Measurements from ENCODE around the gene TTLL1.
"Not testable (repeated sequence)": the region's sequence is repeated elsewhere in the genome, so short reads cannot be mapped to it uniquely, and the experiment has no call there.

TTLL1 gene

DNA sequence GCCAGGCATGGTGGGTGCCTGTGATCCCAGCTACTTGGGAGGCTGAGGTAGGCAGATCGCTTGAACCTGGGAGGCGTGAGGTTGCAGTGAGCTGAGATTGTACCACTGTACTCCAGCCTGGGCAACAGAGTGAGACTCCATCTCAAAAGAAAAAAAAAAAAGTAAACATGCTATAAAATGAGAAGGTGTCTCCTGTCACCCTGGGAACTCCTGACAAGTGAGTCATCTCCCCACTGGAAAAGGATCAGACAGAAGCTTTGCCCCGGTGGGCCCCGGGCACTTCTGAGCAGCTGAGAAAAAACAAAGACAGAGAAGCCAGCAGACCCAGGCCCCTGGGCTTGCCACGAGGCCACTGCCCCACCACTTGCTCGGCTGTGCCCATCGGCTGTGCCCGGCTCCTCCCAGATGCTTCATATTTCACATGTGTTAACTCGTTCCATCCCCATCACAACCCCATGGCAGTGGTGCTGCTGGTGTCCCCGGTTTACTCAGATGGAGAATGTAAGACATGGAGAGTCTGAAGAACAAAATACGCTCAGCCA is 22.3 kb downstream of the TTLL1 start:
- no peak for DNase-seq (ENCODE audit: low spot score)

GRCh38 chr22:43066134-43066533 is 23.1 kb downstream of the TTLL1 start:
- DNase-seq (ENCODE audit: low spot score), result no peak

- DNase-seq (ENCODE audit: low spot score), result peak; percentile 41
Measured at GRCh38 chr22:43060183-43060582, 29.0 kb downstream of the TTLL1 start.

- no peak for DNase-seq (ENCODE audit: low spot score)
Measured at GRCh38 chr22:43057641-43058040, 31.6 kb downstream of the TTLL1 start.

DNA sequence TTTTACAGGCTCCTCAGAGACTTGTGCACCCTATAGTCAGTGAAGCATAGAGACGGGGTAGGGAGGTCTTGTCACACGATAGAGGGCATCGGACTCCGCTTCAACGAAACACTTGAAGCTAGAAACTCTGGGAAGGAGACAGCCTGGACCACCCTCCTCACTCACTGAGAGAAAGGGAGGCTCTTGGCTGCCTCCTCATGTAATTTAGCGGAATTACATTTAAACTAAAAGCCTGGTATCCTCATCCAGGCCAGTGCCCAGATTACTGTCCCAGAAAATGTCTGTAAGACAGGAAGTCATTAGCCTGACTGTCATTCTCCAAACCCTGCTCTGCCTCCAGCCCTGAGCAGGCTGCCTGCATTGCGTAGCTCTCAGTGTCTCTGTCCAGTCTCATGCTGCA is 36.0 kb downstream of the TTLL1 start:
- no peak for DNase-seq (ENCODE audit: low spot score)

DNA sequence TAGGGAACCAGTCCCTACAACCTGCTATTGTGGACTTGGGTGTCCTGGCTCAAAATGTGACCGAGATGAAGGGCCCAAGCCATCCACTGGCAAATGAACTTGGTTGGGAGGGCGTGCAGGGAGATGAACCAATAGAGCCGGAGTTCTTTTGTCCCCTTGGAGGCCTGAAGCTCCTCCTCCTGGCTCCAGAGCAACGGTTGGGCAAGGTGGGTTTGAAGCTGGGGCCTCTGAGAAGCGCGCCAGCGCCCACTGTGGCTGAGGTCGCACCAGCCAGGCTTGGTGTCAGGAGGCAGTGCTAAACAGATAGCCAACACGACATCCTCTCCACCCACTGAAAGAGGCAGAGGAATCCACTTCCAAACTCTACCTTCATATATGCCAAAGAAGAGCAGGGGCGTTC is 38.2 kb downstream of the TTLL1 start:
- no peak for DNase-seq (ENCODE audit: low spot score)

DNA sequence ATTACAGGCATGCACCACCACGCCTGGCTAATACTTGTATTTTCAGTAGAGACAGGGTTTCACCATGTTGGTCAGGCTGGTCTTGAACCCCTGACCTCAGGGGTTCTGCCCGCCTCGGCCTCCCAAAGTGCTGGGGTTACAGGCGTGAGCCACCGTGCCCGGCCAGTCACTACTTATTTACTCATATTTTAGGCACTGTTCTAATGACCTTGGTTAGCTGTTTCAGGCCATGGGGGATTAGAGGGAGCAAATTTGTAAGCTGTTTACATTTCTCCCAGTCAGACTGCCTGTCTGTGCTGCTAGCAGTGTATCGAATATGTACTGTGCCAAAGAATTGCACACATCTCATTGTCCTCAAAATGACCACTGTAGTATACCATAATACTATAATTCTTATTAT is 41.6 kb downstream of the TTLL1 start:
- DNase-seq (ENCODE audit: low spot score), result no peak

DNA sequence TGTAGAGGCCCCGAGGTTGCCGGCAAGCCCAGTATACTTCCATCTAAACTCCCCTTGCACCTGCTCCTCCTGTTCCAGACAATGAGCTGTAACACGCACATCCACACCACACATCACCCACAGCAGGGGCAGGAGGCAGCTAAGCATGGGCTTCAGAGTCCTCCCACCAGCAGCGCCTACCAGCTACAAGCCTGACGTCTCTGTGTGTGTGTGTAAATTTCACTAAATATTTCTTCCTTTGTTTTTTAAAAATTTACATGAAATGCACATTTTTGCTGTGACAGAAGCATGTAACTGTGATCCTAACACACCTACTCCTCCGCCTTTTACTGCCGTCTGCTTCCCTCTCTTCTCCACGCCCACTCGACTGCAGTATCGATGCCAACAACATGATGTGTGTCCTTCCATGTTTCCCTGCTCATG is 44.9 kb downstream of the TTLL1 start:
- DNase-seq (ENCODE audit: low spot score), result no peak

DNA sequence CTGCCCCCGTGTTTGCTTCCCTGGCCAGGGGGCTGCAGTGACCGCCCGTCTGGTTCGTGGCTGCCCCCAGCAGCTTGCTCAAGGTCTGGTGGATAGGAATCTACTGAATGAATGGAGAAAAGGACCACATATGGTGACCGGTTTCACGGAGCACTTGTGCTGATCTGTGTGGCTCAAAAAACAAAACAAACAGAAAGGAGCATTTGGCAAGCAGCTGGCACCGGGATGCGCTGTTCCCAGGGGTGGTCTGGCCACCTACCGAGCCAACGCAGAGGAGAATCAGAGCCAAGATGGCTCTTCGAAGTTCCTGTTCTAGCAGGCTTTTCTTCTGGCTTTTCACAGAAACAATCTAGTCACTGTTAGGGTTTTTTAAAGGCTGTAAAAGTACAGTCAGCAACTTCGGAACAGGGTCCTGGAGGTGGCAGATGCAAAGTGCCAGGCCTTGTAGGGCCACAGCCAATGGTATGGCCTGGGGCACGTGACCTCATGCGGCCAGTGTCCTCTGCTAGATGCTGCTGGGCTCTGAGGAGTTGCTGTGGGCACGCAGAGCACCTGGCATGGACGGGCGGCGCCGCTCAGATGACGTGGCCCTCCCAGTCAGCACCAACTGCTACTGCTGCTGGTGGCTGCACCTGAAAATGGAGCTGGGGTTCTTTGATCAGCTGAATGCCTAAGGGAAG is 47.0 kb downstream of the TTLL1 start:
- no peak for DNase-seq (ENCODE audit: low spot score)

DNA sequence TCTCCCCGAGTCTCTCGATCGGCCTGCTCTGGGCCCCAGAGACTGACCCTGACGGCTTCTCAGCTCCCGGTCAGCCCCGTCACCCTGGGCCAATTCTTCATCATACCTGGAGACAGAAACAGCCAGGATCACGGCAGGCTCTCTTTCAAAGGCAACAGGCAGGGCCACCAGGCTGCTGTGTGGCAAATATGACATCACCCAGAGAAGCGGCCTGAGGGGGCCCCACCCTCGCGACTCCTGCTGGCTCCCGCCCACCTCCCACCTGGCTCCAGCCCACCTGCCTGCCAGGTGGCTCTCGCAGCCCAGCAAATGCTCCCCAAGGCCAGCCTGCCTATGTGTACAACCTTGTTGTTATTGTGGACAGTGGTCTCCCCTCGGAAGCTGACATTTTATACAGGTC is 49.4 kb downstream of the TTLL1 start:
- DNase-seq (ENCODE audit: low spot score), result no peak

DNA sequence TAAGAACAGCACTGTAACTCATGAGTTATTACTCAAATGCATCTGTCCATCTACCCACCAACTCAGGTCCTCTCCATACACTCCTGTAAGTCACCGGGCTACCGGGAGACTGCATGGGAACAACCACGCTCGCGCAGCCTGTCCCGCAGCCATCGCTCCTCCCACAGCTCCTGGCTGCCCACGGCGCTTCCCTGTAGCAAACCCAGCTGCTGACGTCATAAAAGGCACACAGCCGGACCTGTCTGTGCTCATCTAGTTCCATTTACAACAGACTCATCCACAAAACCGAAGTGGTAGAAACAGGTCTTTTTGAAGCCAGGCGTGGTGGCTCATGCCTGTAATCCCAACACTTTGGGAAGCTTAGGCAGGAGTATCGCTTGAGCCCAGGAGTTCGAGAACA is 50.9 kb downstream of the TTLL1 start:
- DNase-seq (ENCODE audit: low spot score), result no peak

DNA sequence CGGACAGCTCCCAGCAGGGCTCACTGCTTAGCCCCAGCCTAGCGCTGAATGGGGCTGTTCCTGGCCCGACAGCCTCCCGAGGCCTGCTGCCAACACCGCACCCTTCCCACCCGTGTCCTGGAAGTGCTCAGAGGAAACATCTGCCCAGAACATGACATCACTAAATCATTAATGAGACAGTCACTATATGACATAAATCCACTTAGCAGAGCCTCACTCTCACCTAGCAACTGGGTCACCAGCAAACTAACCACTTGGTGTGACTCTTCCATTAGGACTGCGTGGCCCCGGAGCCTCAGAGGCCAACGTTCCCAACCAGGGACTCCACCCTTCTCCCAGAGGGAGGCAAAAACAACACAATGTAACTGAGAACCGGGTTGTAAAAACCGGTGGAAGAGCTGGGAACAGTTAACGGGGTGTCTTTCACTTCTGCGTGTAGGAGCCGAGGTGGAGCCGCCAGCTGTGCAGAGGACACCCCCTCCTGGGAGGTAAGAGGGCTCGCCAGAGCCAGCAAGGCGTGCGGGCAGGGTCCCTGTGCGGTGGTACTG is 52.8 kb downstream of the TTLL1 start:
- no peak for DNase-seq (ENCODE audit: low spot score)

GRCh38 chr22:43035250-43035649 is 53.9 kb downstream of the TTLL1 start:
- no peak for DNase-seq (ENCODE audit: low spot score)

DNA sequence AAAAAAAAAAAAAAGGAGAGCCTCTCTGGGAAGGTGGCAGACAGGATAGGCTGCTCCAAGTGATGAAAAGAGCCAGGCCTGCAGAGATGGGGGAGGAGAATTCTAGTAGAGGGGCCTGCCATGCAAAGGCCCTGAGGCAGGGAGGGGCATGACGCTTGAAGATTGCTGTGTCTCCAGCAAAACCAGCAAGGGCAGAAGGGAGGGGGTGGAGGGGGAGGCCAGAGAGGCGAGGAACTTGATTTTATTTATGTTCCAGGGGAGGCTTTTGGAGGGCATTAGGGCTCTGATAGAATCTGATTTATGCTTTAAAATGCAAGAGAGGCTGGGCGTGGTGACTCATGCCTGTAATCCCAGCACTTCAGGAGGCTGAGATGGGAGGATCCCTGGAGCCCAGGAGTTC is 57.6 kb downstream of the TTLL1 start:
- DNase-seq (ENCODE audit: low spot score), result no peak

- no peak for DNase-seq (ENCODE audit: low spot score)
Measured at GRCh38 chr22:43018615-43019014, 70.6 kb downstream of the TTLL1 start.

- DNase-seq (ENCODE audit: low spot score), result no peak
Measured at GRCh38 chr22:43017525-43018460, 71.4 kb downstream of the TTLL1 start.

DNA sequence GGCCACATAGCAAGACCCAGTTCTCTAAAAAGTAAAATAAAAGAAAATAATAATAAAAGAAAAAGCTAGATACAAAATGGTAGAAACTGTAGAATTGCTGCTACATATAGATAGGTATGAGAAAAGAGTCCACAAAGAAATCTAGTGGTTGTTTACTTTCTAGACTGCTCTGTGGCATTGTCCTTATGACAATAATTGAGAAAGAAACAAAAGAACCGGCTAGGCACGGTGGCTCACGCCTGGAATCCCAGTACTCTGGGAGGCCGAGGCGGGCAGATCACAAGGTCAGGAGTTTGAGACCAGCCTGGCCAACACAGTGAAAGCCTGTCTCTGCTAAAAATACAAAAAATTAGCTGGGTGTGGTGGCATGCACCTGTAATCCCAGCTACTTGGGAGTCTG is 73.0 kb downstream of the TTLL1 start:
- not testable (repeated sequence) for DNase-seq (ENCODE audit: low spot score)

DNA sequence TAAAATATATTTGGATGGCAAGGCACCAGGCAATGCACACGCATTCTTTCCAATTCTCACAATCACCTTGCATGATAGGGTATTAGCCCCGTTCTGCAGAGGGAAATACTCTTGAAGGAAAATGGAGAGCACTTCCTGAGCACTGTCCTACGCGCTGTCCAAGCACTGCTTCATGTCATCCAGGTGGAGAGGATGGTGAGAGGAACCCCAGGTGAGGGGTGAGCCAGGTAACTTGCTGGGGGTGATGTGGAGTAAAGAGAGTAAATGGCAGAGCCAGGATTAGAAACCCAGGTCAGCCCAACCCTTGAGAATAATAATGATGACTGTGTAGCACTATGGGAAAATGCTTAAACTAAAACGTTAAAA is 73.5 kb downstream of the TTLL1 start:
- no peak for DNase-seq (ENCODE audit: low spot score)

- DNase-seq (ENCODE audit: low spot score), result peak; percentile 100
Measured at GRCh38 chr22:43014869-43015676, 74.1 kb downstream of the TTLL1 start, which contains the start of gene PACSIN2. Gene PACSIN2 (minus strand): TSS chr22:43015149. CDS start chr22:42912080, 103,069 bp downstream.

DNA sequence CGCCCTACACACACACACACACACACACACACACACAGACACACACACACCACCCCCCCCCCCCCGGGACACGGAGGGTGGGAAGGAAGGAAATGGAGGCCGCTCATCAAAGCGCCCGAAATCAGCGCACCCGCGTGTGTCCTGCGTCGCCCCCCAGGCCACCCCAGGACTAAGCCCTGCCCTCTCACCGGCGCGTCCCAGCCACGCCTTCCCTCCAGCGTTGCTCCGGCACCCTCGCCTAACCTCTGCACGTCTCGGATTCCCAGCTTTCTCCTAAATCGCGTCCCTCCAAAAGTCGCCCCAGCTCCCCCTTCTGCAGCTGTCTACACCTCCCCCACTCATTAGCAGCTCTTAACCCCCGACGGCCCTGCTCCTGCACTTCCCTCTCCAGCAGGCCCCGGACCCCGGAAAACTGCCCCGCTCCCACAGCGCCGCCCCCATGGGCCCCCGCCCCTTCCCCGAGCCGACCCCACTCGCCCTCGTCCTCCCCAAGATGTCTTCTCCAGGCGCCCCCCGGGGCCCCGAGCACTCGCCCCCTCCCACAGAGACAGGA is 74.8 kb downstream of the TTLL1 start:
- DNase-seq (ENCODE audit: low spot score), result no peak
